SHP77 (cell line): ENCODE results near the gene DHRS11.

Experiments used
- DNase-seq, 2 experiments: peaks; one replicate each; lab custom pipeline; 2025; lab: John Stamatoyannopoulos, UW

DHRS11 gene

GRCh38 chr17:36591434-36592315, at the start of gene DHRS11:
DHRS11 (plus strand) TSS chr17:36591879; CDS start chr17:36592010, 131 bp downstream.
- DNase-seq: peak; percentile 44 to 69

- DNase-seq: no peak
Measured at GRCh38 chr17:36542755-36543154, 48.9 kb upstream of the DHRS11 start.

GRCh38 chr17:36544044-36544306, 47.7 kb upstream of the DHRS11 start:
- DNase-seq: peak in 1 of 2 experiments; percentile 23

- DNase-seq: peak; percentile 80 to 84
Measured at GRCh38 chr17:36544307-36545076, 47.2 kb upstream of the DHRS11 start, which contains the start of gene GGNBP2. GGNBP2 (plus strand) TSS chr17:36544919; CDS start chr17:36545725, 806 bp downstream.

- peak in 1 of 2 experiments; percentile 29 for DNase-seq
Measured at GRCh38 chr17:36545077-36545464, 46.6 kb upstream of the DHRS11 start.

- DNase-seq: peak; percentile 91 to 93
Measured at GRCh38 chr17:36545465-36546417, 45.9 kb upstream of the DHRS11 start.

- no peak for DNase-seq
Measured at GRCh38 chr17:36546418-36547093, 45.1 kb upstream of the DHRS11 start.

GRCh38 chr17:36547776-36548175, 43.9 kb upstream of the DHRS11 start:
- DNase-seq: no peak

- DNase-seq: no peak
Measured at GRCh38 chr17:36550491-36551417, 40.9 kb upstream of the DHRS11 start.

GRCh38 chr17:36553459-36553858, 38.2 kb upstream of the DHRS11 start:
- DNase-seq: no peak

- no peak for DNase-seq
Measured at GRCh38 chr17:36566081-36566480, 25.6 kb upstream of the DHRS11 start.

GRCh38 chr17:36575028-36575427, 16.7 kb upstream of the DHRS11 start:
- no peak for DNase-seq

- DNase-seq: no peak
Measured at GRCh38 chr17:36576793-36577192, 14.9 kb upstream of the DHRS11 start.

- no peak for DNase-seq
Measured at GRCh38 chr17:36578671-36579070, 13.0 kb upstream of the DHRS11 start.

- DNase-seq: no peak
Measured at GRCh38 chr17:36583787-36584186, 7.9 kb upstream of the DHRS11 start.

GRCh38 chr17:36586138-36586537, 5.5 kb upstream of the DHRS11 start:
- no peak for DNase-seq

GRCh38 chr17:36590082-36590481, 1.6 kb upstream of the DHRS11 start:
- no peak for DNase-seq

GRCh38 chr17:36592316-36592715, 637 bp downstream of the DHRS11 start:
- peak in 1 of 2 experiments; percentile 19 for DNase-seq

GRCh38 chr17:36592716-36593321, 1.1 kb downstream of the DHRS11 start:
- no peak for DNase-seq
